ENCODE measurements around the gene SNRNP70. TPM values are rescaled to one million over a fixed set of nuclear protein-coding genes. Genes with fewer than 3 reads are reported as not detected.
"Not testable (repeated sequence)": the region's sequence is repeated elsewhere in the genome, so short reads cannot be mapped to it uniquely, and the experiment has no call there.

The SNRNP70 gene
- total and polyA plus RNA-seq, 2 donors (not counting 3 experiments of a cell fraction or from before 2014, with no cell fraction given), result 215 to 300 TPM

GRCh38 chr19:49039736-49040135 lies 45.5 kb upstream of the SNRNP70 start:
- H4K20me1 ChIP-seq (replicated peaks; ENCODE audit: control insufficient read depth, extremely low read depth, insufficient read depth, low read length); H3K79me2 ChIP-seq (ENCODE audit: control insufficient read depth, insufficient read depth, low read length); BruUV-seq (replicated peaks); H3K9me1 ChIP-seq (replicated peaks; ENCODE audit: control insufficient read depth, extremely low read depth, insufficient read depth, low read length); intact Hi-C loops (cut with micrococcal nuclease); POLR2A ChIA-PET; H2AFZ ChIP-seq (ENCODE audit: low read depth, low read length); FAIRE-seq; H3K4me1 ChIP-seq (ENCODE audit: control insufficient read depth, extremely low read depth, insufficient read depth, low read length); H3K4me2 ChIP-seq (ENCODE audit: insufficient read depth, low read length); H3K9ac ChIP-seq (replicated peaks; ENCODE audit: extremely low read depth, insufficient read depth, low read length); DNase-seq (ENCODE audit: low read depth, low spot score); H3K27ac ChIP-seq (ENCODE audit: insufficient read depth, low read depth, low read length); H3K36me3 ChIP-seq (ENCODE audit: control insufficient read depth in 2 of 2, extremely low read depth in 1 of 2, insufficient read depth in 2 of 2, low read length in 2 of 2); dilution Hi-C loops (cut with MboI; ENCODE audit: extremely low pct_ligation_motif_present, low sequenced_read_pairs); H3K9me3 ChIP-seq (replicated peaks; ENCODE audit: control insufficient read depth, insufficient read depth, low read length); H3K27me3 ChIP-seq (ENCODE audit: control insufficient read depth in 2 of 2, insufficient read depth in 2 of 2, low read length in 2 of 2); H3K4me3 ChIP-seq (replicated peaks in 1 of 3; ENCODE audit: insufficient read depth in 1 of 3, low read depth in 1 of 3, low read length in 3 of 3): not testable (repeated sequence)
- CTCF ChIA-PET, result interaction anchor here (0.9 kb wide), 1 partner anchor 42 kb away, joined by 3 read pairs; no protein-coding TSS in a partner anchor

GRCh38 chr19:49042177-49042576 lies 43.1 kb upstream of the SNRNP70 start:
- FAIRE-seq (no peak), DNase-seq (ENCODE audit: low read depth, low spot score) (no peak)
- Histone ChIP-seq H2AFZ (ENCODE audit: low read depth, low read length) (no peak overlapping the region), H3K27me3 (ENCODE audit: control insufficient read depth in 2 of 2, insufficient read depth in 2 of 2, low read length in 2 of 2) (no peaks in the 10 kb centered on the region), H3K4me2 (ENCODE audit: insufficient read depth, low read length) (no peak overlapping the region), H3K9ac (replicated peaks; ENCODE audit: extremely low read depth, insufficient read depth, low read length) (no peak overlapping the region), H3K4me1 (ENCODE audit: control insufficient read depth, extremely low read depth, insufficient read depth, low read length) (no peaks in the 10 kb centered on the region), H3K9me3 (replicated peaks; ENCODE audit: control insufficient read depth, insufficient read depth, low read length) (no peaks in the 10 kb centered on the region), H3K4me3 (replicated peaks in 1 of 3; ENCODE audit: insufficient read depth in 1 of 3, low read depth in 1 of 3, low read length in 3 of 3) (no peak overlapping the region), H3K79me2 (ENCODE audit: control insufficient read depth, insufficient read depth, low read length) (no peaks in the 10 kb centered on the region), H3K9me1 (replicated peaks; ENCODE audit: control insufficient read depth, extremely low read depth, insufficient read depth, low read length) (no peaks in the 10 kb centered on the region), H3K36me3 (ENCODE audit: control insufficient read depth in 2 of 2, extremely low read depth in 1 of 2, insufficient read depth in 2 of 2, low read length in 2 of 2) (no peaks in the 10 kb centered on the region), H3K27ac (ENCODE audit: insufficient read depth, low read depth, low read length) (no peak overlapping the region), H4K20me1 (replicated peaks; ENCODE audit: control insufficient read depth, extremely low read depth, insufficient read depth, low read length) (no peaks in the 10 kb centered on the region)
- dilution Hi-C loops (cut with MboI; ENCODE audit: extremely low pct_ligation_motif_present, low sequenced_read_pairs) (no loop called here), intact Hi-C loops (cut with micrococcal nuclease) (no loop called here)
- ChIA-PET POLR2A (no interaction called here), CTCF (no interaction called here)
- no TSS peak for BruUV-seq (replicated peaks)
- no peak for TF ChIP-seq MYC (IDR thresholded peaks at IDR 0.05; ENCODE audit: low read depth, low read length)
- TF ChIP-seq JUN (IDR thresholded peaks at IDR 0.05; ENCODE audit: borderline replicate concordance, insufficient read depth, insufficient read length, low read depth), result no peak
- no peak for TF ChIP-seq FOS (IDR thresholded peaks at IDR 0.05; ENCODE audit: borderline replicate concordance, insufficient read depth, low read length)
- TF ChIP-seq, protein P1, sequence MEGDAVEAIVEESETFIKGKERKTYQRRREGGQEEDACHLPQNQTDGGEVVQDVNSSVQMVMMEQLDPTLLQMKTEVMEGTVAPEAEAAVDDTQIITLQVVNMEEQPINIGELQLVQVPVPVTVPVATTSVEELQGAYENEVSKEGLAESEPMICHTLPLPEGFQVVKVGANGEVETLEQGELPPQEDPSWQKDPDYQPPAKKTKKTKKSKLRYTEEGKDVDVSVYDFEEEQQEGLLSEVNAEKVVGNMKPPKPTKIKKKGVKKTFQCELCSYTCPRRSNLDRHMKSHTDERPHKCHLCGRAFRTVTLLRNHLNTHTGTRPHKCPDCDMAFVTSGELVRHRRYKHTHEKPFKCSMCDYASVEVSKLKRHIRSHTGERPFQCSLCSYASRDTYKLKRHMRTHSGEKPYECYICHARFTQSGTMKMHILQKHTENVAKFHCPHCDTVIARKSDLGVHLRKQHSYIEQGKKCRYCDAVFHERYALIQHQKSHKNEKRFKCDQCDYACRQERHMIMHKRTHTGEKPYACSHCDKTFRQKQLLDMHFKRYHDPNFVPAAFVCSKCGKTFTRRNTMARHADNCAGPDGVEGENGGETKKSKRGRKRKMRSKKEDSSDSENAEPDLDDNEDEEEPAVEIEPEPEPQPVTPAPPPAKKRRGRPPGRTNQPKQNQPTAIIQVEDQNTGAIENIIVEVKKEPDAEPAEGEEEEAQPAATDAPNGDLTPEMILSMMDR (IDR thresholded peaks at IDR 0.05; ENCODE audit: extremely low read depth in 1 of 2, insufficient read depth in 1 of 2, low read depth in 1 of 2, low read length in 2 of 2), result no peak
- no peak for TF ChIP-seq POLR2AphosphoS5 (IDR thresholded peaks at IDR 0.05; ENCODE audit: insufficient read depth, low read depth, low read length)
- TF ChIP-seq GATA2 (IDR thresholded peaks at IDR 0.05; ENCODE audit: insufficient read depth, insufficient read length, low read depth, low read length), result no peak
- no peak for TF ChIP-seq POLR2A (IDR thresholded peaks at IDR 0.05; ENCODE audit: low read depth, low read length)
- TF ChIP-seq, protein P2, sequence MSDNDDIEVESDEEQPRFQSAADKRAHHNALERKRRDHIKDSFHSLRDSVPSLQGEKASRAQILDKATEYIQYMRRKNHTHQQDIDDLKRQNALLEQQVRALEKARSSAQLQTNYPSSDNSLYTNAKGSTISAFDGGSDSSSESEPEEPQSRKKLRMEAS (IDR thresholded peaks at IDR 0.05; ENCODE audit: insufficient read depth, insufficient read length), result no peak
- no peak for TF ChIP-seq EZH2 (IDR thresholded peaks at IDR 0.05; ENCODE audit: borderline replicate concordance, low read depth, low read length, severe bottlenecking)

GRCh38 chr19:49042666-49043065 lies 42.6 kb upstream of the SNRNP70 start:
- dilution Hi-C loops (cut with MboI; ENCODE audit: extremely low pct_ligation_motif_present, low sequenced_read_pairs); H3K4me1 ChIP-seq (ENCODE audit: control insufficient read depth, extremely low read depth, insufficient read depth, low read length); H3K27me3 ChIP-seq (ENCODE audit: control insufficient read depth in 2 of 2, insufficient read depth in 2 of 2, low read length in 2 of 2); H3K79me2 ChIP-seq (ENCODE audit: control insufficient read depth, insufficient read depth, low read length); POLR2A ChIA-PET; CTCF ChIA-PET; H3K9me3 ChIP-seq (replicated peaks; ENCODE audit: control insufficient read depth, insufficient read depth, low read length); H3K36me3 ChIP-seq (ENCODE audit: control insufficient read depth in 2 of 2, extremely low read depth in 1 of 2, insufficient read depth in 2 of 2, low read length in 2 of 2); H4K20me1 ChIP-seq (replicated peaks; ENCODE audit: control insufficient read depth, extremely low read depth, insufficient read depth, low read length); H3K9ac ChIP-seq (replicated peaks; ENCODE audit: extremely low read depth, insufficient read depth, low read length); H3K4me2 ChIP-seq (ENCODE audit: insufficient read depth, low read length); DNase-seq (ENCODE audit: low read depth, low spot score); H3K27ac ChIP-seq (ENCODE audit: insufficient read depth, low read depth, low read length); H2AFZ ChIP-seq (ENCODE audit: low read depth, low read length); intact Hi-C loops (cut with micrococcal nuclease); FAIRE-seq; H3K9me1 ChIP-seq (replicated peaks; ENCODE audit: control insufficient read depth, extremely low read depth, insufficient read depth, low read length); H3K4me3 ChIP-seq (replicated peaks in 1 of 3; ENCODE audit: insufficient read depth in 1 of 3, low read depth in 1 of 3, low read length in 3 of 3); BruUV-seq (replicated peaks): not testable (repeated sequence)
